ENCODE data around the gene CEP170.

The CEP170 gene

GRCh38 chr1:243260221-243260880 is 5.3 kb upstream of the CEP170 start:
- in situ Hi-C loops (cut with MboI; ENCODE audit: low sequenced_read_pairs) = no loop called here
- DNase-seq (ENCODE audit: low spot score in 2 of 2) = no peak
- peaks cover 24% of the 10 kb centered on the region for H3K4me1 ChIP-seq

GRCh38 chr1:243258731-243259130 is 3.6 kb upstream of the CEP170 start:
- H3K27me3 ChIP-seq (ENCODE audit: low read depth) = no peaks in the 10 kb centered on the region
- peaks cover 19% of the 10 kb centered on the region for H3K4me1 ChIP-seq
- in situ Hi-C loops (cut with MboI; ENCODE audit: low sequenced_read_pairs) = no loop called here
- no peaks in the 10 kb centered on the region; the same call in 1 of the 2 replicates for H3K36me3 ChIP-seq (replicated peaks)
- no peaks in the 10 kb centered on the region for H3K9me3 ChIP-seq
- DNase-seq (ENCODE audit: low spot score in 2 of 2) = no peak
- no peak overlapping the region for H3K4me3 ChIP-seq

More at GRCh38 chr1:243260221-243260880, 5.3 kb upstream of the CEP170 start:
- H3K4me3 ChIP-seq = no peak overlapping the region
- no peaks in the 10 kb centered on the region for H3K9me3 ChIP-seq
- no peaks in the 10 kb centered on the region; the same call in 1 of the 2 replicates for H3K36me3 ChIP-seq (replicated peaks)
- no peaks in the 10 kb centered on the region for H3K27me3 ChIP-seq (ENCODE audit: low read depth)

- no peak for DNase-seq (ENCODE audit: low spot score in 2 of 2)
- no peaks in the 10 kb centered on the region for H3K9me3 ChIP-seq
- H3K36me3 ChIP-seq (replicated peaks) = no peaks in the 10 kb centered on the region
- in situ Hi-C loops (cut with MboI; ENCODE audit: low sequenced_read_pairs) = no loop called here
- no peaks in the 10 kb centered on the region for H3K27me3 ChIP-seq (ENCODE audit: low read depth)
- peaks cover 15% of the 10 kb centered on the region for H3K4me1 ChIP-seq
- no peak overlapping the region; the same call in 1 of the 2 replicates for H3K4me3 ChIP-seq
Observed at GRCh38 chr1:243257189-243257588, 2.1 kb upstream of the CEP170 start.

GRCh38 chr1:243256590-243256989 is 1.5 kb upstream of the CEP170 start:
- in situ Hi-C loops (cut with MboI; ENCODE audit: low sequenced_read_pairs) = no loop called here
- Histone ChIP-seq H3K9me3 (no peaks in the 10 kb centered on the region), H3K4me3 (peak overlapping the region; percentile 87), H3K36me3 (replicated peaks) (no peaks in the 10 kb centered on the region), H3K27me3 (ENCODE audit: low read depth) (no peaks in the 10 kb centered on the region), H3K4me1 (peaks cover 21% of the 10 kb centered on the region)
- no peak for DNase-seq (ENCODE audit: low spot score in 2 of 2)

GRCh38 chr1:243255791-243256512 is 871 bp upstream of the CEP170 start, which contains the start of gene SDCCAG8:
Gene SDCCAG8, plus strand, starts transcription at chr1:243256041. Its CDS starts 133 bp downstream, at chr1:243256174.
- peak; percentile 98 for DNase-seq (ENCODE audit: low spot score in 2 of 2)
- Histone ChIP-seq H3K4me3 (peak within 1 kb of the TSS; percentile 87), H3K36me3 (replicated peaks) (no peaks in the 10 kb centered on the region), H3K9me3 (no peaks in the 10 kb centered on the region), H3K4me1 (peaks cover 25% of the 10 kb centered on the region), H3K27me3 (ENCODE audit: low read depth) (no peaks in the 10 kb centered on the region)
- in situ Hi-C loops (cut with MboI; ENCODE audit: low sequenced_read_pairs) = no loop called here

- peak overlapping the region; percentile 87 for H3K4me3 ChIP-seq
- H3K9me3 ChIP-seq = no peaks in the 10 kb centered on the region
- in situ Hi-C loops (cut with MboI; ENCODE audit: low sequenced_read_pairs) = no loop called here
- H3K36me3 ChIP-seq (replicated peaks) = no peaks in the 10 kb centered on the region
- DNase-seq (ENCODE audit: low spot score in 2 of 2) = peak; percentile 55 to 73
- no peaks in the 10 kb centered on the region for H3K27me3 ChIP-seq (ENCODE audit: low read depth)
- peaks cover 28% of the 10 kb centered on the region for H3K4me1 ChIP-seq
Observed at GRCh38 chr1:243254233-243254926, 701 bp downstream of the CEP170 start.

GRCh38 chr1:243253926-243254232 is 1.2 kb downstream of the CEP170 start:
- in situ Hi-C loops (cut with MboI; ENCODE audit: low sequenced_read_pairs) = no loop called here
- Histone ChIP-seq H3K9me3 (no peaks in the 10 kb centered on the region), H3K27me3 (ENCODE audit: low read depth) (no peaks in the 10 kb centered on the region), H3K36me3 (replicated peaks) (no peaks in the 10 kb centered on the region), H3K4me3 (peak overlapping the region; percentile 87), H3K4me1 (peaks cover 28% of the 10 kb centered on the region)
- peak in 1 of 2 experiments; percentile 21 for DNase-seq (ENCODE audit: low spot score in 2 of 2)

- peak in 1 of 2 experiments; percentile 85 for DNase-seq (ENCODE audit: low spot score in 2 of 2)
- Histone ChIP-seq H3K36me3 (replicated peaks) (no peaks in the 10 kb centered on the region), H3K4me1 (peaks cover 28% of the 10 kb centered on the region), H3K4me3 (peak overlapping the region; percentile 87), H3K27me3 (ENCODE audit: low read depth) (no peaks in the 10 kb centered on the region), H3K9me3 (no peaks in the 10 kb centered on the region)
- in situ Hi-C loops (cut with MboI; ENCODE audit: low sequenced_read_pairs) = no loop called here
Observed at GRCh38 chr1:243253211-243253925, 1.7 kb downstream of the CEP170 start.

GRCh38 chr1:243251539-243251938 is 3.5 kb downstream of the CEP170 start:
- H3K36me3 ChIP-seq (replicated peaks) = 0 out of 2 replicates have a peak, but pooled peaks cover 4% of the 10 kb centered on the region
- peaks cover 19% of the 10 kb centered on the region for H3K4me1 ChIP-seq
- H3K9me3 ChIP-seq = no peaks in the 10 kb centered on the region
- in situ Hi-C loops (cut with MboI; ENCODE audit: low sequenced_read_pairs) = no loop called here
- H3K27me3 ChIP-seq (ENCODE audit: low read depth) = no peaks in the 10 kb centered on the region
- H3K4me3 ChIP-seq = no peak overlapping the region
- no peak for DNase-seq (ENCODE audit: low spot score in 2 of 2)

GRCh38 chr1:243250102-243250501 is 5.0 kb downstream of the CEP170 start:
- Histone ChIP-seq H3K4me3 (no peak overlapping the region), H3K9me3 (no peaks in the 10 kb centered on the region), H3K36me3 (replicated peaks) (0 out of 2 replicates have a peak, but pooled peaks cover 4% of the 10 kb centered on the region), H3K4me1 (peaks cover 19% of the 10 kb centered on the region), H3K27me3 (ENCODE audit: low read depth) (no peaks in the 10 kb centered on the region)
- DNase-seq (ENCODE audit: low spot score in 2 of 2) = no peak
- in situ Hi-C loops (cut with MboI; ENCODE audit: low sequenced_read_pairs) = no loop called here

GRCh38 chr1:243249214-243249613 is 5.9 kb downstream of the CEP170 start:
- DNase-seq (ENCODE audit: low spot score in 2 of 2) = no peak
- in situ Hi-C loops (cut with MboI; ENCODE audit: low sequenced_read_pairs) = no loop called here
- H3K36me3 ChIP-seq (replicated peaks) = 0 out of 2 replicates have a peak, but pooled peaks cover 4% of the 10 kb centered on the region
- no peaks in the 10 kb centered on the region; the same call in 1 of the 2 replicates for H3K9me3 ChIP-seq
- peaks cover 19% of the 10 kb centered on the region for H3K4me1 ChIP-seq
- H3K27me3 ChIP-seq (ENCODE audit: low read depth) = no peaks in the 10 kb centered on the region
- no peak overlapping the region for H3K4me3 ChIP-seq

GRCh38 chr1:243247901-243248300 is 7.2 kb downstream of the CEP170 start:
- Histone ChIP-seq H3K9me3 (no peaks in the 10 kb centered on the region; the same call in 1 of the 2 replicates), H3K27me3 (ENCODE audit: low read depth) (no peaks in the 10 kb centered on the region), H3K4me3 (no peak overlapping the region), H3K36me3 (replicated peaks) (0 out of 2 replicates have a peak, but pooled peaks cover 4% of the 10 kb centered on the region), H3K4me1 (peaks cover 19% of the 10 kb centered on the region)
- in situ Hi-C loops (cut with MboI; ENCODE audit: low sequenced_read_pairs) = no loop called here
- DNase-seq (ENCODE audit: low spot score in 2 of 2) = no peak

- H3K4me3 ChIP-seq = no peak overlapping the region
- no peaks in the 10 kb centered on the region; the same call in 1 of the 2 replicates for H3K9me3 ChIP-seq
- H3K27me3 ChIP-seq (ENCODE audit: low read depth) = no peaks in the 10 kb centered on the region
- peaks cover 10% of the 10 kb centered on the region for H3K4me1 ChIP-seq
- DNase-seq (ENCODE audit: low spot score in 2 of 2) = no peak
- H3K36me3 ChIP-seq (replicated peaks) = 0 out of 2 replicates have a peak, but pooled peaks cover 4% of the 10 kb centered on the region
- in situ Hi-C loops (cut with MboI; ENCODE audit: low sequenced_read_pairs) = no loop called here
Observed at GRCh38 chr1:243246916-243247315, 8.2 kb downstream of the CEP170 start.
